ENCODE data around the gene HCRT.

The HCRT gene

GRCh38 chr17:42179911-42180410 is 5.3 kb downstream of the HCRT start:
- ATAC-seq, result no peak
- TF ChIP-seq, protein P1, sequence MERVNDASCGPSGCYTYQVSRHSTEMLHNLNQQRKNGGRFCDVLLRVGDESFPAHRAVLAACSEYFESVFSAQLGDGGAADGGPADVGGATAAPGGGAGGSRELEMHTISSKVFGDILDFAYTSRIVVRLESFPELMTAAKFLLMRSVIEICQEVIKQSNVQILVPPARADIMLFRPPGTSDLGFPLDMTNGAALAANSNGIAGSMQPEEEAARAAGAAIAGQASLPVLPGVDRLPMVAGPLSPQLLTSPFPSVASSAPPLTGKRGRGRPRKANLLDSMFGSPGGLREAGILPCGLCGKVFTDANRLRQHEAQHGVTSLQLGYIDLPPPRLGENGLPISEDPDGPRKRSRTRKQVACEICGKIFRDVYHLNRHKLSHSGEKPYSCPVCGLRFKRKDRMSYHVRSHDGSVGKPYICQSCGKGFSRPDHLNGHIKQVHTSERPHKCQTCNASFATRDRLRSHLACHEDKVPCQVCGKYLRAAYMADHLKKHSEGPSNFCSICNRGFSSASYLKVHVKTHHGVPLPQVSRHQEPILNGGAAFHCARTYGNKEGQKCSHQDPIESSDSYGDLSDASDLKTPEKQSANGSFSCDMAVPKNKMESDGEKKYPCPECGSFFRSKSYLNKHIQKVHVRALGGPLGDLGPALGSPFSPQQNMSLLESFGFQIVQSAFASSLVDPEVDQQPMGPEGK (CRISPR knock-in tag; IDR thresholded peaks at IDR 0.05; ENCODE audit: borderline replicate concordance), result no peak
- TF ChIP-seq, protein P2, sequence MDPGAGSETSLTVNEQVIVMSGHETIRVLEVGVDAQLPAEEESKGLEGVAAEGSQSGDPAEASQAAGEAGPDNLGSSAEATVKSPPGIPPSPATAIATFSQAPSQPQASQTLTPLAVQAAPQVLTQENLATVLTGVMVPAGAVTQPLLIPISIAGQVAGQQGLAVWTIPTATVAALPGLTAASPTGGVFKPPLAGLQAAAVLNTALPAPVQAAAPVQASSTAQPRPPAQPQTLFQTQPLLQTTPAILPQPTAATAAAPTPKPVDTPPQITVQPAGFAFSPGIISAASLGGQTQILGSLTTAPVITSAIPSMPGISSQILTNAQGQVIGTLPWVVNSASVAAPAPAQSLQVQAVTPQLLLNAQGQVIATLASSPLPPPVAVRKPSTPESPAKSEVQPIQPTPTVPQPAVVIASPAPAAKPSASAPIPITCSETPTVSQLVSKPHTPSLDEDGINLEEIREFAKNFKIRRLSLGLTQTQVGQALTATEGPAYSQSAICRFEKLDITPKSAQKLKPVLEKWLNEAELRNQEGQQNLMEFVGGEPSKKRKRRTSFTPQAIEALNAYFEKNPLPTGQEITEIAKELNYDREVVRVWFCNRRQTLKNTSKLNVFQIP (CRISPR knock-in tag; IDR thresholded peaks at IDR 0.05; ENCODE audit: borderline replicate concordance, low read depth), result no peak
- TF ChIP-seq ZNF70 (CRISPR knock-in tag; IDR thresholded peaks at IDR 0.05) (no peak), ZNF8 (CRISPR knock-in tag; IDR thresholded peaks at IDR 0.05) (no peak), ZNF565 (CRISPR knock-in tag; conservative IDR thresholded peaks at IDR 0.05; ENCODE audit: low read depth) (no peak), BACH2 (CRISPR knock-in tag; IDR thresholded peaks at IDR 0.05; ENCODE audit: borderline replicate concordance) (no peak), TCF4 (CRISPR knock-in tag; IDR thresholded peaks at IDR 0.05; ENCODE audit: borderline replicate concordance) (no peak), ESRRG (CRISPR knock-in tag; IDR thresholded peaks at IDR 0.05) (no peak), CSRNP3 (CRISPR knock-in tag; IDR thresholded peaks at IDR 0.05) (no peak), GLIS3 (CRISPR knock-in tag; IDR thresholded peaks at IDR 0.05) (no peak), RARB (CRISPR knock-in tag; IDR thresholded peaks at IDR 0.05) (no peak), TOX (CRISPR knock-in tag; IDR thresholded peaks at IDR 0.05; ENCODE audit: borderline replicate concordance) (no peak)

DNA sequence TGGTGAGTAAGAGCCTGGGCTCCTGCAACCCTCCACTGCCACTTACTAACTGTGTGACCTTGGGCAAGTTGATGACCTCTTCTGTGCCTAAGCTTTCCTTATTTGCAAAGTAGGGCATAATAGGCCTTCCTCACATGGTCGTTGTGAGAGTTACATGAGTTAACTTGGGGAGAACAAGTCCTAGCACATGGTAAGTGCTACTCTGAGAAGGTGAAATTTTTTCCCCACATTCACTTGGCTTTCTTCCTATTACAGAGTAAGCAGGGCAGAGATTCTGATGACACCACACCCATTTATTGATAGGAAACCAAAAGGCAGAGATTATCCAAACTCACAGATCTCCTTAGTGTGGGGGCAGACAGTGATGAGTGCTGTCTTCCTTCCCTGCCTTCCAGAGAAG is 5.9 kb downstream of the HCRT start:
- TF ChIP-seq SNAI2 (CRISPR knock-in tag; IDR thresholded peaks at IDR 0.05) (no peak), ESRRG (CRISPR knock-in tag; IDR thresholded peaks at IDR 0.05) (no peak), CSRNP3 (CRISPR knock-in tag; IDR thresholded peaks at IDR 0.05) (no peak), ZFP3 (CRISPR knock-in tag; IDR thresholded peaks at IDR 0.05) (no peak), PPARA (CRISPR knock-in tag; IDR thresholded peaks at IDR 0.05; ENCODE audit: borderline replicate concordance) (no peak), BACH2 (CRISPR knock-in tag; IDR thresholded peaks at IDR 0.05; ENCODE audit: borderline replicate concordance) (no peak), ZNF8 (CRISPR knock-in tag; IDR thresholded peaks at IDR 0.05) (no peak), ZC3H10 (CRISPR knock-in tag; IDR thresholded peaks at IDR 0.05) (no peak), TCF4 (CRISPR knock-in tag; IDR thresholded peaks at IDR 0.05; ENCODE audit: borderline replicate concordance) (no peak), ZNF565 (CRISPR knock-in tag; conservative IDR thresholded peaks at IDR 0.05; ENCODE audit: low read depth) (no peak), OSR1 (CRISPR knock-in tag; IDR thresholded peaks at IDR 0.05) (no peak), TOX (CRISPR knock-in tag; IDR thresholded peaks at IDR 0.05; ENCODE audit: borderline replicate concordance) (no peak), ZFP30 (CRISPR knock-in tag; IDR thresholded peaks at IDR 0.05) (no peak), GLIS3 (CRISPR knock-in tag; IDR thresholded peaks at IDR 0.05) (no peak), ISL1 (CRISPR knock-in tag; IDR thresholded peaks at IDR 0.05) (no peak)
- TF ChIP-seq, protein P1 (CRISPR knock-in tag; IDR thresholded peaks at IDR 0.05; ENCODE audit: borderline replicate concordance), result no peak
- ATAC-seq, result no peak

DNA sequence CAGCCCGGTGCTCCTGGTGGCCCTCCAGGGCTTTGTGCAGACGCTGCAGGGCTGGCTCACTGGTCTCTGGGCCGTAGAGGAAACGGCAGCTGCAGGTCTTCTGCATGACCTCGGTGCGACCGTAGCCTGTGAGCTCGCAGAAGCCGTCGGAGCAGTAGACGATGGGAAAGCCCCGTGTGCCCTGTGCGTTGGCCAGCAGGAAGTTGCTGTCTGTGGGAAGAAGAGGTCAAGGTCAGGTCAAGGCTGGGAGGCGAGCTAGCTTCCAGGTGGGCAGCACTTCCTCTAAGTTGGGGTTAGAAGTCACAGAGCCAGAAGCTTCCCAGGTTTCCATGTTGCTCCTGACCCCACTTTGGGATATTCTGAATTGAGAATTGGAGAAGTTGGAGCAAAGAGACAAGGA is 6.4 kb downstream of the HCRT start:
- ATAC-seq, result no peak
- TF ChIP-seq CSDC2 (CRISPR knock-in tag; IDR thresholded peaks at IDR 0.05) (no peak), GLIS3 (CRISPR knock-in tag; IDR thresholded peaks at IDR 0.05) (no peak), ZNF565 (CRISPR knock-in tag; conservative IDR thresholded peaks at IDR 0.05; ENCODE audit: low read depth) (no peak), ZNF8 (CRISPR knock-in tag; IDR thresholded peaks at IDR 0.05) (no peak), TOX (CRISPR knock-in tag; IDR thresholded peaks at IDR 0.05; ENCODE audit: borderline replicate concordance) (no peak), OSR1 (CRISPR knock-in tag; IDR thresholded peaks at IDR 0.05) (no peak), CSRNP3 (CRISPR knock-in tag; IDR thresholded peaks at IDR 0.05) (no peak), ZNF70 (CRISPR knock-in tag; IDR thresholded peaks at IDR 0.05) (no peak)
- TF ChIP-seq, protein P1 (CRISPR knock-in tag; IDR thresholded peaks at IDR 0.05; ENCODE audit: borderline replicate concordance), result no peak
- TF ChIP-seq, protein P3, sequence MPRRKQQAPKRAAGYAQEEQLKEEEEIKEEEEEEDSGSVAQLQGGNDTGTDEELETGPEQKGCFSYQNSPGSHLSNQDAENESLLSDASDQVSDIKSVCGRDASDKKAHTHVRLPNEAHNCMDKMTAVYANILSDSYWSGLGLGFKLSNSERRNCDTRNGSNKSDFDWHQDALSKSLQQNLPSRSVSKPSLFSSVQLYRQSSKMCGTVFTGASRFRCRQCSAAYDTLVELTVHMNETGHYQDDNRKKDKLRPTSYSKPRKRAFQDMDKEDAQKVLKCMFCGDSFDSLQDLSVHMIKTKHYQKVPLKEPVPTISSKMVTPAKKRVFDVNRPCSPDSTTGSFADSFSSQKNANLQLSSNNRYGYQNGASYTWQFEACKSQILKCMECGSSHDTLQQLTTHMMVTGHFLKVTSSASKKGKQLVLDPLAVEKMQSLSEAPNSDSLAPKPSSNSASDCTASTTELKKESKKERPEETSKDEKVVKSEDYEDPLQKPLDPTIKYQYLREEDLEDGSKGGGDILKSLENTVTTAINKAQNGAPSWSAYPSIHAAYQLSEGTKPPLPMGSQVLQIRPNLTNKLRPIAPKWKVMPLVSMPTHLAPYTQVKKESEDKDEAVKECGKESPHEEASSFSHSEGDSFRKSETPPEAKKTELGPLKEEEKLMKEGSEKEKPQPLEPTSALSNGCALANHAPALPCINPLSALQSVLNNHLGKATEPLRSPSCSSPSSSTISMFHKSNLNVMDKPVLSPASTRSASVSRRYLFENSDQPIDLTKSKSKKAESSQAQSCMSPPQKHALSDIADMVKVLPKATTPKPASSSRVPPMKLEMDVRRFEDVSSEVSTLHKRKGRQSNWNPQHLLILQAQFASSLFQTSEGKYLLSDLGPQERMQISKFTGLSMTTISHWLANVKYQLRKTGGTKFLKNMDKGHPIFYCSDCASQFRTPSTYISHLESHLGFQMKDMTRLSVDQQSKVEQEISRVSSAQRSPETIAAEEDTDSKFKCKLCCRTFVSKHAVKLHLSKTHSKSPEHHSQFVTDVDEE (CRISPR knock-in tag; IDR thresholded peaks at IDR 0.05), result no peak

Measured in SK-N-SH treated with all-trans-retinoic acid at 6 μM for 48 hours (cell line).